Activated CD4-positive, alpha-beta T cell treated with anti-CD3 and anti-CD28 coated beads for 36 hours (primary cell): ENCODE measurements around the gene CHD1. TPM values are rescaled to one million over a fixed set of nuclear protein-coding genes. Genes with fewer than 3 reads are reported as not detected.
A peak's percentile ranks its signal among the peaks of the same experiment; 100 is the strongest.

Experiments
- ATAC-seq: fragments of 200-7000 bp; cut with Tn5 transposase; one replicate; pipeline ENCODE4 v1.10.0; 2021; ENCODE audit warnings: mild to moderate bottlenecking, moderate library complexity
- CTCF ChIA-PET: fragments of 350-600 bp; sonication (Branson Sonifier 250); formaldehyde crosslinking; loops from one replicate; lab custom pipeline; 2021; ENCODE audit warnings: antibody characterized with exemption; lab: Charles Lee
- POLR2A ChIA-PET: fragments of 350-600 bp; sonication (Branson Sonifier 250); formaldehyde crosslinking; loops from one replicate; lab custom pipeline; 2021; ENCODE audit warnings: antibody characterized with exemption, inconsistent platforms; lab: Charles Lee
- DNase-seq: peaks from one replicate; pipeline ENCODE4 v3.0.0-alpha.2; 2020
- H3K27ac Mint-ChIP-seq: one replicate; pipeline ENCODE4 v1.8.0; 2021; ENCODE audit warnings: mixed read lengths
- H3K27me3 Mint-ChIP-seq: one replicate; pipeline ENCODE4 v1.8.0; 2021; ENCODE audit warnings: mixed read lengths
- H3K36me3 Mint-ChIP-seq: one replicate; pipeline ENCODE4 v1.8.0; 2021; ENCODE audit warnings: low read depth, mixed read lengths
- H3K4me1 Mint-ChIP-seq: one replicate; pipeline ENCODE4 v1.8.0; 2021; ENCODE audit warnings: mixed read lengths
- H3K4me3 Mint-ChIP-seq: one replicate; pipeline ENCODE4 v1.8.0; 2021; ENCODE audit warnings: mild to moderate bottlenecking, moderate library complexity, mixed read lengths
- H3K9me3 Mint-ChIP-seq: one replicate; pipeline ENCODE4 v1.8.0; 2021; ENCODE audit warnings: low read depth, mixed read lengths
- intact Hi-C, 2 experiments: fragments of 100-400 bp; cut with DNase I in 1 of 2; cut with micrococcal nuclease in 1 of 2; formaldehyde crosslinking; loops; one replicate each; pipeline versions ENCODE4 v1.14.2 to v1.15.1; 2022 to 2024; cut with DNase I, micrococcal nuclease
- total RNA-seq, 2 experiments: library from RNA; stranded (reverse); gene quantifications; one replicate each; pipeline ENCODE4 v1.2.3, GENCODE V29; 2021

The CHD1 gene
- total RNA-seq, 2 experiments from 2014 or later = 50.8 to 75.5 TPM

- DNase-seq (no peak), ATAC-seq (no peak)
- ChIA-PET CTCF (no interaction called here), POLR2A (no interaction called here)
- intact Hi-C loops = no loop called here
- Mint-ChIP-seq H3K27ac (no peak overlapping the region), H3K9me3 (no peaks in the 10 kb centered on the region), H3K4me3 (no peak overlapping the region), H3K27me3 (no peaks in the 10 kb centered on the region), H3K4me1 (peaks cover 6% of the 10 kb centered on the region), H3K36me3 (peaks cover 46% of the 10 kb centered on the region)
These were observed 30.1 kb downstream of the CHD1 start for GRCh38 chr5:98898743-98899142.

- Mint-ChIP-seq H3K9me3 (no peaks in the 10 kb centered on the region), H3K36me3 (peaks cover 39% of the 10 kb centered on the region), H3K4me3 (no peak overlapping the region), H3K4me1 (no peaks in the 10 kb centered on the region), H3K27me3 (no peaks in the 10 kb centered on the region), H3K27ac (no peak overlapping the region)
- intact Hi-C loops = loop anchor here in 1 of 2 experiments (5.0 kb wide), 1 partner anchor 34 kb away; no protein-coding TSS in a partner anchor
- ATAC-seq = no peak
- ChIA-PET POLR2A (no interaction called here), CTCF (interaction anchor here (1.2 to 1.7 kb wide), 3 partner anchors 10 to 12 kb away, joined by 3 to 4 read pairs (median 3); no protein-coding TSS in a partner anchor)
- no peak for DNase-seq
These were observed 37.2 kb downstream of the CHD1 start for GRCh38 chr5:98891591-98891990.

DNA sequence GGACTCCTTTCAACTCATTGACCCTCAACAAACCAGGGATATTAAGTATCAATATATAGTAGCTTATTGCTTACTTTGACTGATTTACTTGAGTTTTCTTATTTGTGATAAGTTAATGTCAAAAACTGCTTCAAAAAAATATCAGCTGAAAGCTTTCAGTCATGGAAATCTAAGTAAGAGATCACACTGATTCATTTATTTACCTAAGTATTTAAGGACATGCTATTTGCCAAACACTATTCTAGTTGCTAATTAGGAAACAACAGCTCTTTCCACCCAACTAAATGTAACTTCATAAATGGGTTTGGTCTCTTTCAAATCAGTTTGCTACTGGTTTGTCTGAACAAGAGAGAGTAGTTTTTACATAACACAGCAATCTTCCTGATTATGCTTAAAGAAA, 48.2 kb downstream of the CHD1 start:
- CTCF ChIA-PET = interaction anchor here (0.7 to 1.0 kb wide), 4 partner anchors 10 to 180 kb away, joined by 3 to 9 read pairs (median 3); no protein-coding TSS in a partner anchor
- no peaks in the 10 kb centered on the region for H3K27me3 Mint-ChIP-seq
- H3K27ac Mint-ChIP-seq = peak overlapping the region; percentile 25
- ATAC-seq (no peak), DNase-seq (no peak)
- intact Hi-C loops = loop anchor here in 1 of 2 experiments (1.0 kb wide), 1 partner anchor 10 kb away; no protein-coding TSS in a partner anchor
- H3K36me3 Mint-ChIP-seq = peaks cover 52% of the 10 kb centered on the region
- no peak overlapping the region for H3K4me3 Mint-ChIP-seq
- POLR2A ChIA-PET = no interaction called here
- no peaks in the 10 kb centered on the region for H3K9me3 Mint-ChIP-seq
- H3K4me1 Mint-ChIP-seq = peaks cover 16% of the 10 kb centered on the region

DNA sequence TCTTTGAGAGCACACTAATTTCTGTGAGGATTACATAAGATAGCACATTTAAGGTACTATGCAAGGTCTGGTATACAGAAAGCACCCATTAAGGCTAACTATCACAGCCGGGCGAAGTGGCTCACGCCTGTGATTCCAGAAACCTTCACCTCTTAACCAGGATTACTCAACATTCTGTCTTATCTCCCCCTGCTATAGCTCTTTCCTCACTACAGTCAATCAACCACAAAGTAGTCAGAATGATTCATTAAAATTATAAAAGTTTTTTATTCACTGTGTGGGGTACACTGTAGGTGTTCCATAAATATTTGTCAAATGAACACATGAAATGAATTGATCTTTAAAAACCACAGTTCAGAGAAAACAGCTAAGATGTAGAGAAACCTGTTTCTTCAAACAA, 48.7 kb downstream of the CHD1 start:
- CTCF ChIA-PET = interaction anchor here (0.7 to 1.0 kb wide), 4 partner anchors 10 to 181 kb away, joined by 3 to 9 read pairs (median 3); no protein-coding TSS in a partner anchor
- POLR2A ChIA-PET = no interaction called here
- Mint-ChIP-seq H3K27me3 (no peaks in the 10 kb centered on the region), H3K4me1 (peaks cover 16% of the 10 kb centered on the region), H3K27ac (peak overlapping the region; percentile 25), H3K36me3 (peaks cover 52% of the 10 kb centered on the region), H3K9me3 (no peaks in the 10 kb centered on the region), H3K4me3 (no peak overlapping the region)
- ATAC-seq (peak; percentile 88), DNase-seq (peak; percentile 41)
- intact Hi-C loops = loop anchor here in 1 of 2 experiments (1.0 kb wide), 1 partner anchor 10 kb away; no protein-coding TSS in a partner anchor

DNA sequence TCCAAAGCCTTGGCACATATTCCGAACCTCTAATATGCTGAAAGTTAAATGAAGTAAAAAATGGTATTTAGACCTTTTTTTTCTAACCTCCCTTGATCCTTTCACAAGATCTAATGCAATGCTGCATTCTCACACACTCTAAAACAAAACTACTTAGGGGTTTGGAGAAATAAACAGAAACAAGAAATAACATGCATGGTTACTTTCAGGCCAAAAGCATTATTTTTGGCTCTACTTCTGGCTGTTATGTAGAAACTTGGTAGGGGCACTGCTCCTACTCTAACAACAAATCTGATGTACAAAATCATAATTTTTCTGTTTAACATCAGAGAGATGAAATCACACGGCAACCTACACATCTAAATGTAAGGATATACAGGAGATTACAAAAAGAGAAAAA, 51.2 kb downstream of the CHD1 start:
- no peak for DNase-seq
- no peaks in the 10 kb centered on the region for H3K27me3 Mint-ChIP-seq
- POLR2A ChIA-PET = no interaction called here
- ATAC-seq = no peak
- H3K4me1 Mint-ChIP-seq = peaks cover 16% of the 10 kb centered on the region
- no peak overlapping the region for H3K4me3 Mint-ChIP-seq
- H3K36me3 Mint-ChIP-seq = peaks cover 47% of the 10 kb centered on the region
- intact Hi-C loops = no loop called here
- H3K9me3 Mint-ChIP-seq = no peaks in the 10 kb centered on the region
- H3K27ac Mint-ChIP-seq = no peak overlapping the region
- CTCF ChIA-PET = interaction anchor here (1.7 kb wide), 1 partner anchor 22 kb away, joined by 5 read pairs; no protein-coding TSS in a partner anchor

GRCh38 chr5:98872674-98873073, 56.1 kb downstream of the CHD1 start:
- ATAC-seq = no peak

DNA sequence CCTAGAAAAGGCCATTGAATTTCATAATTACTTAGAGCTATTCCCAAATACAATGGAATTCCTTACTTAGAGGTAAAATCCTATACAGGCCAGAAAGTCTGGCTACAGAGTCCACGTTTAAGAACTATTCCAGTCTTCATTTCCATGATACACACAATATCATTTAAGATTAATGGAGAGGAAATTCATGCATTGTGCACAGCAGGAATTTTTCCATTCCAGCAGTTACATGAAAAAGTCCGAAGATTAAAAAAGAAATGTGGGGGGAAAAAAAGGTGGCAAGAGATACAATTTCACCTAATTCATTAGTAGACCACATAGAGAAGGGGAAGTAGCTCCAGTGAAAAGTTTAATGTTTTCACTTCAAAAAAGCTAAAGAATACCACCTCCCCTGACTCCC, 63.1 kb downstream of the CHD1 start:
- H3K27me3 Mint-ChIP-seq = no peaks in the 10 kb centered on the region
- peaks cover 51% of the 10 kb centered on the region for H3K36me3 Mint-ChIP-seq
- no peak overlapping the region for H3K27ac Mint-ChIP-seq
- CTCF ChIA-PET = interaction anchor here (0.7 to 2.3 kb wide), 5 partner anchors 12 to 195 kb away, joined by 3 to 9 read pairs (median 3); no protein-coding TSS in a partner anchor
- no peaks in the 10 kb centered on the region for H3K9me3 Mint-ChIP-seq
- POLR2A ChIA-PET = interaction anchor here (0.6 kb wide), 1 partner anchor 68 kb away, joined by 4 read pairs; no protein-coding TSS in a partner anchor
- no peak overlapping the region for H3K4me3 Mint-ChIP-seq
- H3K4me1 Mint-ChIP-seq = no peaks in the 10 kb centered on the region
- ATAC-seq (no peak), DNase-seq (no peak)
- intact Hi-C loops = loop anchor here in 1 of 2 experiments (5.0 kb wide), 1 partner anchor 37 kb away; no protein-coding TSS in a partner anchor

More at GRCh38 chr5:98872674-98873073, 56.1 kb downstream of the CHD1 start:
- Mint-ChIP-seq H3K27ac (no peak overlapping the region), H3K4me1 (no peaks in the 10 kb centered on the region), H3K36me3 (peaks cover 48% of the 10 kb centered on the region), H3K9me3 (no peaks in the 10 kb centered on the region), H3K27me3 (no peaks in the 10 kb centered on the region), H3K4me3 (no peak overlapping the region)
- DNase-seq = no peak
- CTCF ChIA-PET = no interaction called here
- POLR2A ChIA-PET = no interaction called here
- intact Hi-C loops = no loop called here

- DNase-seq = no peak
- no peaks in the 10 kb centered on the region for H3K36me3 Mint-ChIP-seq
- H3K27me3 Mint-ChIP-seq = no peaks in the 10 kb centered on the region
- no peak for ATAC-seq
- no peak overlapping the region for H3K4me3 Mint-ChIP-seq
- POLR2A ChIA-PET = no interaction called here
- intact Hi-C loops = no loop called here
- peaks cover 4% of the 10 kb centered on the region for H3K9me3 Mint-ChIP-seq
- CTCF ChIA-PET = no interaction called here
- no peaks in the 10 kb centered on the region for H3K4me1 Mint-ChIP-seq
- H3K27ac Mint-ChIP-seq = no peak overlapping the region
These were observed 81.8 kb downstream of the CHD1 start for GRCh38 chr5:98847054-98847453.

DNA sequence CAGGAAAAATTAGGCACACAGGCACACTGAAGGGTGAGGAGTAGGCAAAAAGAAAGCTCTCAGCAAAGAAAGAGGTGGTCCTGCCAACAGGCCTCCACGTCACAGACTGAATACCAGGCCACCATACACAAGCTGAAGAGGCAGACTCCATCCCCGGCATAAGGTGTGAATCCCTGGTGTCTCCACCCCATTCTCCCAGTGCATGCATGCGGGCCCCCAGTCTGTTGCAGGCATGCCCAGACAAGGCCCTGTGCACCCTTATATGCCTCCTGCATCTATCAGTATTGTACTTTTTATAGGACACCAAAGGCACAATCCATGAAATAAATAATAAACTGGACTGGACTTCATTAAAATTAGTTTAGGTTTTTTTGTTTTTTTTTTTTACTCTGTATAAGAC, 82.3 kb downstream of the CHD1 start:
- H3K27ac Mint-ChIP-seq = no peak overlapping the region
- no peaks in the 10 kb centered on the region for H3K36me3 Mint-ChIP-seq
- no peak for DNase-seq
- POLR2A ChIA-PET = no interaction called here
- intact Hi-C loops = no loop called here
- H3K27me3 Mint-ChIP-seq = no peaks in the 10 kb centered on the region
- no peak for ATAC-seq
- no peak overlapping the region for H3K4me3 Mint-ChIP-seq
- CTCF ChIA-PET = no interaction called here
- no peaks in the 10 kb centered on the region for H3K4me1 Mint-ChIP-seq
- H3K9me3 Mint-ChIP-seq = peaks cover 4% of the 10 kb centered on the region

- DNase-seq = no peak
- Mint-ChIP-seq H3K36me3 (no peaks in the 10 kb centered on the region), H3K27me3 (no peaks in the 10 kb centered on the region), H3K27ac (no peak overlapping the region), H3K4me1 (no peaks in the 10 kb centered on the region), H3K4me3 (no peak overlapping the region), H3K9me3 (peaks cover 4% of the 10 kb centered on the region)
- POLR2A ChIA-PET = no interaction called here
- CTCF ChIA-PET = no interaction called here
- intact Hi-C loops = no loop called here
- no peak for ATAC-seq
These were observed 82.9 kb downstream of the CHD1 start for GRCh38 chr5:98845878-98846277.

DNA sequence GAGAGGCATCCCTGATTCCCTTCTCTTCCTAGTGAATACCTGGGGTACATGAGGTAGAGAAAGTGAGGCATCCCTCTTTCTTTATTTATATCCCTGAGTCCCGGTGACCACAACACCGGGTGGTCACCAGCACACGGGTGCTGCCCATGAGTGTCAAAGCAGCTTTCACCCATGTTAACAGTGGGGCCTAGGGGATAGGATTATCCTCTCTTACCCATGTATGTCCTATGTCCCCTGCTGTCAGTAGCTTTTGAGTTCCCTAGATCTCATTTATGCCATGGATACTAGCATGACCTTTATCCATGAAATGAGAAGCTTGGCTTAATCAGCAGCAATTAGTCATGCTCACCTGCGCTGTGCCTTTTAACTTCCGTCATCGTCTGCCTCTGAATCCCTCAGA, 83.9 kb downstream of the CHD1 start:
- no peak for ATAC-seq

GRCh38 chr5:98843481-98843880, 85.3 kb downstream of the CHD1 start:
- no peak overlapping the region for H3K4me3 Mint-ChIP-seq
- intact Hi-C loops = no loop called here
- H3K27me3 Mint-ChIP-seq = no peaks in the 10 kb centered on the region
- DNase-seq = no peak
- ChIA-PET CTCF (interaction anchor here (1.0 to 1.8 kb wide), 4 partner anchors 9 to 77 kb away, joined by 3 to 9 read pairs (median 4); no protein-coding TSS in a partner anchor), POLR2A (no interaction called here)
- no peak for ATAC-seq
- H3K4me1 Mint-ChIP-seq = peaks cover 3% of the 10 kb centered on the region
- H3K27ac Mint-ChIP-seq = no peak overlapping the region
- H3K9me3 Mint-ChIP-seq = peaks cover 4% of the 10 kb centered on the region
- H3K36me3 Mint-ChIP-seq = no peaks in the 10 kb centered on the region

More for the DNA sequence above, 83.9 kb downstream of the CHD1 start:
- Mint-ChIP-seq H3K36me3 (no peaks in the 10 kb centered on the region), H3K9me3 (peaks cover 4% of the 10 kb centered on the region), H3K4me3 (no peak overlapping the region), H3K4me1 (peaks cover under 1% of the 10 kb centered on the region), H3K27ac (no peak overlapping the region), H3K27me3 (no peaks in the 10 kb centered on the region)
- POLR2A ChIA-PET = no interaction called here
- DNase-seq = no peak
- intact Hi-C loops = no loop called here
- CTCF ChIA-PET = interaction anchor here (1.1 kb wide), 1 partner anchor 48 kb away, joined by 3 read pairs; no protein-coding TSS in a partner anchor
